Raji (cell line): Measurements from ENCODE around the gene ZNRF4.

Experiments used
- POLR2A ChIP-seq: IDR thresholded peaks from 2 replicates; pipeline ENCODE4 v1.6.1; 2011; ENCODE audit warnings: low read depth, low read length, control low read depth; ENCODE audit not compliant: insufficient read depth

Gene ZNRF4

DNA sequence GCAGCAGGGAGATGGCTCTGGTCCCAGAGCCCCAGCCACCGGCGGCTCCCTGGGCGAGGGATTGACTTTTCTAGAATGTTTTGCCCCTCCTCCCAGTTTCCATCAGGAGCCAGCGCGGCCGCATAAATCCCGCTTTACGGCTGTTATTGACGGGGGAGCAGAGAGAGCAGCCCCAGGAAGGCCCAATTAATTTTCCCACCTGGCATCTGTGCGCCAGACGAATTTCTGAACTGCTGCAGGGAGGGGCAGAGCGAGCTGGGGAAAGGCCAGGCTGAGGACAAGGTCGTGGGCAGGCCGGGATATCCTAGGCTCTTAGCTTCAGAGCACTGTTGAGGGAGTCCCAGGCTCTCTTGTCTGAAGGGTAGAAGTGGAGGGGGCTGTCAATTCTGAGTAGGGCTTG lies 24.7 kb downstream of the ZNRF4 start:
- no peak for TF ChIP-seq POLR2A

- TF ChIP-seq POLR2A = no peak
Measured at GRCh38 chr19:5480427-5480836, 25.2 kb downstream of the ZNRF4 start.

DNA sequence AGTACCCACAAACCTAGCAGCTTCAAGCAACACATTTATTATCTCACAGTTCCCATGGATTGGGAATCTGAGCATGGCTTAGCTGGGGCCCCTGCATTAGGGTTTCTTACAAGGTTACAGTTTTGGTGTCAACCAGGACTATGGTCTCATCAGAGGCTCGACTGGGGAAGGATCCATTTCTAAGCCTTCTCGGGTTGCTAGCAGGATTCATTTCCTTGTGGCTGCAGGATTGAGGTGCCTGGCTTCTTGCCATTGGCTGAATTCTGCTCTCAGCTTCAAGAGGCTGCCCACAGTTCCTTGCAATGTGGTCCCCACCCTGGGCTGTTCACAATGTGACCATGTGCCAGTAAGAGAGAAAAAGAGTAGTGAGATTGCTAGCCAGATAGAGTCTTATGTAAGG lies 26.7 kb downstream of the ZNRF4 start:
- TF ChIP-seq POLR2A = no peak

- no peak for TF ChIP-seq POLR2A
Measured at GRCh38 chr19:5484398-5485285, 29.4 kb downstream of the ZNRF4 start.

DNA sequence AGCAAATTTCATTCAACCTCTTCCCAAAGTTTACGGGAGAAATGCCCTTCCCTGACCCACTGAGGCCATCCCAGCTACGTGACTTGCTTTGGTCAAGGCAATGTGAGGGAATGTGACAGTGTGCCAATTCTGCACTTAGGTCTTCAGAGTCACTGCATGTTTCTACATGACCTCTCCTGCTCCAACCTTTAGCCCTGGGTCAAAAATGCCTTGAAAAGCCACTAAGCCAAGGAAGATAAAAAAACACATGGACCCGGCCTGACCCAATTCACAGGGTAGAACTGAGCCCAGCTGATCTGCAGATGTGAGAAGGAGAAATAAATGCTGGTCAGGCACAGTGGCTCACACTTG lies 30.0 kb downstream of the ZNRF4 start:
- no peak for TF ChIP-seq POLR2A

DNA sequence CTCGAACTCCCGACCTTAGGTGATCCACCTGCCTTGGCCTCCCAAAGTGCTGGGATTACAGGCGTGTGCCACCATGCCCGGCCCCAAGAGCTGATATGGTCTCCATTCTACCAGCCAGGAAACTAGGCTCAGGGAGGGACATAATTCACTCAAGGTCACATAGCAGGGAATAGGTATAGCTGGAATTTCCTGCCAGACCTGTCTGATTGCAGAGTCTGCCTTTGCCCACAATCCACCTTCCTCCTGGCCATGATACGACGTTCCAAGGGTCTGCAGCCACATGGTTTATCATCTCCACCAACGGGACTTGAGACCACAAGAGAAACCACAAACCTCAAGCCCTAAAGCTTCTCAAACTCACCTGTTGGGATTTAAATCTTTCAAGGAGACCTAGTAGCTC lies 32.0 kb downstream of the ZNRF4 start:
- no peak for TF ChIP-seq POLR2A

DNA sequence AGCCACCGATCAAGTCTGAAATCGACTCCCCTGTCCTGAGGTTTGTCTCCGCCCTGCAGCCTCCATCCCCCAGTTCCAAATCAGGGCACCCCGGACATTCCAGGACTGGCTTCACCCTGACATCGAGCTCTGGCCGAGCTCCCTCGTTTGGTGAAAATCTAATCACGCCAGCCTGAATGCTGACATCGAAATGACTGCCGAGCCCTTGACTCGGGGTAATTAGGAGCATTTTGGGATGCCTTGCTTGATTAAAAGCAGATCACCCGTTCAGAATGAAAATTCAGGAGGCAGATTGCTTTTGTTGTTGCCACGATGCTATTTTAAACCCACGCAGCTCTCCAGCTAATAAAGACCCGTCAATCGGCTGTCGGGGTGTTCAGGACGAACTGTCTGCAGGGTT lies 34.3 kb downstream of the ZNRF4 start:
- TF ChIP-seq POLR2A = no peak

- TF ChIP-seq POLR2A = no peak
Measured at GRCh38 chr19:5491565-5491964, 36.3 kb downstream of the ZNRF4 start.

- no peak for TF ChIP-seq POLR2A
Measured at GRCh38 chr19:5492281-5492634, 37.0 kb downstream of the ZNRF4 start.

- no peak for TF ChIP-seq POLR2A
Measured at GRCh38 chr19:5492635-5493409, 37.6 kb downstream of the ZNRF4 start.

DNA sequence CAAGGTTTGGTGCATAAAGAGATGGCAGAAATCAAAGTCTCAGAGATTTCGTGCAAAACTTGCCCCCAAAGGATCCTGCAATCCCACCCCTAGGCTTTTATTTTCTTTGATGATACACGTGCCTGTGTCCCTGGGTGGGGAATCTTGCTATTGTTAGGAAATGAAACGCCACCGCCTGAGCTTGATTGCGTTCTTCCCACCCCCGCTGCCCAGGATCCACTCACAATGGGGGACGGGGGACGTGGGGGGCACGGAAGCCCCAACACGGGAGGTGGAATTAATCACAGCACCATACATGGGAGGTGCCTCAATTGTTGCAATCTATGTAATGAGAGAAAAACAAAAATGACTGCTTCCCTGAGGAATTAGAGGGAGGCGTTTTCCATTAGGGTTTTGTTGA lies 39.6 kb downstream of the ZNRF4 start:
- TF ChIP-seq POLR2A = no peak

DNA sequence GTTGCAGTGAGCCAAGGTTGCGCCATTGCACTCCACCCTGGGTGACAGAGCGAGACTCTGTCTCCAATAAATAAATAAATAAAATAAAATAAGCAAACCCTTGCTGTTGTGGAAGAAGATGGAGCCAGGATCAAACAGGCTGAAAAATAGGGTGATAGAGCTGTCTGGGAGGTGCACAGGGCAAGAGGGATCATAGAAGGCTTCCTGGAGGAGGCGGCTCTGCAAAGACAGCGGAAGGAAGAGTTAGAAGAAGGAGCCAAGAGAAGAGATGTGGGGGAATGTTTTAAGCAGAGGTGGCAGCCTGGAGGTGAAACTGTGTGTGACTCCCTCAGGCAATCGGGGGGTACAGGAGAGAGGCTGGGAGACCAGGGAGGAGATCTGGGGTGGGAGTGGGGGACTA lies 40.6 kb downstream of the ZNRF4 start:
- no peak for TF ChIP-seq POLR2A

- TF ChIP-seq POLR2A = no peak
Measured at GRCh38 chr19:5497297-5497696, 42.1 kb downstream of the ZNRF4 start.

DNA sequence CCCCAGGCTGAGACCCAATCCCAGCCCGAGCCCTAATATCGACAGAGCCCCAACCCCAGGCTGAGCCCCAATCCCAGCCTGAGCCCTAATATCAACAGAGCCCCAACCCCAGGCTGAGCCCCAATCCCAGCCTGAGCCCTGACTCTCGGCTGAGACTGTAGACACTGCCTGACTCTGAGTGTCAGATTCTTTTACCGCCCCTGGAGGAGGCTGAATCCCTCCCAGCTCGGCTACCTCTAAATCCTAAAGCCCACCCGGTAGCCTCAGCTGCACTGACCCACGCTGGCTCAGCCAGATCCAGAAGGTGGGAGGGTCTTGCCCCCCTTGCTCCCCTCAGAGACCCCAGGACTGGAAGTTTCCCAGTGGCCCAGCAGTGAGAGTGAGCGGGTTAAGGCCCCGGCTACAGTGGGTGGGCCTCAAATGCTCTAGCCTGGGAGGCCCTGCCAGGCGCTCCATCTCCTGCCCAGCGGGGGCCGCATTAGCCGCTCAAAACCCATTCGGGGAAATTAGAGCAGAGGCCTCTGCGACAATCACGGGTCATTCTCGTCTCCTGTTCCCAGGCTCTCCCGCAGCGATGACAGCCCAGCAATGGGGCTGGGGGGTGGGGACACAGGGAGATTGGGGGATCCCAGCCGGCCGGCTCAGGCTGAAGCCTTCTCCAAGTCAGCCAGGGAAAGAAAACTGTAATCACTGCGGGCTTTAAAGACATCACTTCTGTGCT lies 43.8 kb downstream of the ZNRF4 start:
- no peak for TF ChIP-seq POLR2A

DNA sequence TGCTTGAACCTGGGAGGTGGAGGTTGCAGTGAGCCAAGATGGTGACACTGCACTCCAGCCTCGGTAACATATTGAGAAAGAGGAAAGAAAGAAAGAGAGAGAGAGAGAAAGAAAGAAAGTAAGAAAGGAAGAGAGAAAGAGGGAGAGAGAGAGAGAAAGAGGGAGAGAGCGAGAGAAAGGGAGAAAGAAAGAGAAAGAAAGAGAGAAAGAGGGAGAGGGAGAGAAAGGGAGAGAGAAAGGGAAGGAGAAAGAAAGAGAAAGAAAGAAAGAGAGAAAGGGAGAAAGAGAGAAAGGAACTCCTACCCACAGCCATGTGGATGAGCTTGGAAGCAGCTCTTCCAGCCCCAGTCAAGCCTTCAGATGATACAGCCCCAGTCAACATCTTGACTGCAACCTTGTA lies 46.7 kb downstream of the ZNRF4 start:
- TF ChIP-seq POLR2A = no peak

DNA sequence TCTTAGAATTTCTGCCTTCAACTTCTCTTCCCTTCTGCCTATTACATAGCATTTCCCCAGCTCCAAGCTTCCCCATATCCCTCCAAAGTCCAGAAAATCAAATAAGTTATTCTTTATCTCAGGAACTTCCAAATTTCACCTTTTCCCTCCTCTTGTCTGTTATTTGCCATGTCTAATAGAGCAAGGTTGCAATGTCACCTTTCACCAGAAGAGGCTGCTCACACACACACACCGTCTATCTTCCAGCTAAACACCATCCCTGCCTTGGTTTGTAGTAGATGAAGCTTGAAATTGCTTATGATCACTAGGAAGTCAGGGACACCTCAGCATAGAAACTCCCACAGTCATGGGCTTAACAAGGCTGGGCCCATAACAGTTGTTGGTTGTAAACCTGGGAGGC lies 48.4 kb downstream of the ZNRF4 start:
- no peak for TF ChIP-seq POLR2A
